HL-60 (cell line): Measurements from ENCODE around the gene AMN.

Experiments
- POLR2AphosphoS5 ChIP-seq: IDR thresholded peaks from 2 replicates; pipeline ENCODE4 v1.6.1; 2012; ENCODE audit warnings: low read depth
- SPI1 ChIP-seq: IDR thresholded peaks from 2 replicates; pipeline ENCODE4 v1.6.1; 2012; ENCODE audit warnings: low read depth, mild to moderate bottlenecking, borderline replicate concordance

DNA sequence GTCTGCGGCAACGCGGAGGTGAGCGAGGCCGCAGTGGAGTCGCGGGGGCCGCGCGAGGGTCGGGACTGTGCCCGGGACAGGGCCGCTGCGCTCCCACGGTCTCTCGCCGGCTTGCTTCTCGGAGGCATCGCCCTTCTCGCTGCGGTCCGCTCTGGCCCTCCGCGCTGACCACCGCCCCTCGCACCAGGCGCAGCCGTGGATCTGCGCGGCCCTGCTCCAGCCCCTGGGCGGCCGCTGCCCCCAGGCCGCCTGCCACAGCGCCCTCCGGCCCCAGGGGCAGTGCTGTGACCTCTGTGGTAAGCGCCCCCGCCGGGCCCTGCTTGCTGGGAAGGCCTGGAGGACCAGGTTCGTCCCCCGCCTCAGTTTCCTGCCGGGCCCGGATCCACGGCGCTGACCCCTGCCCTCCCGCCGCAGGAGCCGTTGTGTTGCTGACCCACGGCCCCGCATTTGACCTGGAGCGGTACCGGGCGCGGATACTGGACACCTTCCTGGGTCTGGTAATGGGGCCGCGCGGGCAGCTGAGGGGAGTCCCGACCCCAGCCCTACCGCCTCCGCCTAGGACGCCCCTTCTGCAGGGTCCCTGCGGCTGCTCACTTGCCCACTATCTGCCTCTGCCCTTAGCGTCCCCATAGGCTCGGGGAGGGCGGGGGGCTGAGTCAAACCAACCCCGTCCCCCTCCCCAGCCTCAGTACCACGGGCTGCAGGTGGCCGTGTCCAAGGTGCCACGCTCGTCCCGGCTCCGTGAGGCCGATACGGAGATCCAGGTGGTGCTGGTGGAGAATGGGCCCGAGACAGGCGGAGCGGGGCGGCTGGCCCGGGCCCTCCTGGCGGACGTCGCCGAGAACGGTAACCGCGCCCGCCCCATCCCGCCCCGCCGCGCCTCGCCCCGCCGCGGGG is 7.0 kb downstream of the AMN start:
- TF ChIP-seq POLR2AphosphoS5, result no peak
- no peak for TF ChIP-seq SPI1
